Astrocyte of the cerebellum (primary cell): ENCODE measurements around the gene BCAN.

Experiments used
- DNase-seq: peaks from one replicate; pipeline ENCODE4 v3.0.0-alpha.2; 2011; ENCODE audit warnings: low read depth
- H3K4me3 ChIP-seq: 2 replicates; pipeline ENCODE4 v1.5.1; 2011; ENCODE audit warnings: mild to moderate bottlenecking, low read depth, low read length, moderate library complexity
- CTCF ChIP-seq: IDR thresholded peaks from 2 replicates; pipeline ENCODE4 v1.5.1; 2012; ENCODE audit warnings: low read length, low read depth, moderate library complexity, mild to moderate bottlenecking; ENCODE audit errors: missing control alignments
- in situ Hi-C: cut with HindIII; loops from 2 replicates; pipeline ENCODE4 v1.10.0; 2017; ENCODE audit warnings: low sequenced_read_pairs

BCAN gene

GRCh38 chr1:156691665-156692440 is 49.9 kb downstream of the BCAN start:
- peak; percentile 14 for TF ChIP-seq CTCF
- DNase-seq = no peak
- H3K4me3 ChIP-seq = no peak overlapping the region
- in situ Hi-C loops = no loop called here

GRCh38 chr1:156692441-156692924 is 50.6 kb downstream of the BCAN start:
- no peak for TF ChIP-seq CTCF
- in situ Hi-C loops = no loop called here
- no peak overlapping the region for H3K4me3 ChIP-seq
- DNase-seq = no peak

GRCh38 chr1:156692925-156693847 is 51.3 kb downstream of the BCAN start:
- no peak overlapping the region for H3K4me3 ChIP-seq
- TF ChIP-seq CTCF = no peak
- no peak for DNase-seq
- in situ Hi-C loops = no loop called here

GRCh38 chr1:156693848-156694689 is 52.2 kb downstream of the BCAN start:
- no peak for TF ChIP-seq CTCF
- no peak overlapping the region for H3K4me3 ChIP-seq
- in situ Hi-C loops = no loop called here
- no peak for DNase-seq

- in situ Hi-C loops = no loop called here
- TF ChIP-seq CTCF = no peak
- DNase-seq = no peak
- no peak overlapping the region for H3K4me3 ChIP-seq
Observed at GRCh38 chr1:156694690-156694962, 52.7 kb downstream of the BCAN start.

GRCh38 chr1:156696755-156697154 is 54.8 kb downstream of the BCAN start:
- in situ Hi-C loops = no loop called here
- no peak for TF ChIP-seq CTCF
- H3K4me3 ChIP-seq = no peak overlapping the region
- no peak for DNase-seq
